Measurements from ENCODE around the gene DCLK2.

DCLK2 gene

GRCh38 chr4:150262611-150263010, 184.4 kb downstream of the DCLK2 start:
- no peak overlapping the region for H2BK15ac ChIP-seq (replicated peaks; ENCODE audit: low read depth)
- H3K36me3 ChIP-seq (ENCODE audit: control insufficient read depth, insufficient read depth, low read length): no peaks in the 10 kb centered on the region
- no peak overlapping the region for H2BK5ac ChIP-seq (ENCODE audit: low read length)
- H4K5ac ChIP-seq (ENCODE audit: low read length): no peak overlapping the region
- no peaks in the 10 kb centered on the region for H3K79me2 ChIP-seq (ENCODE audit: control insufficient read depth, insufficient read depth, low read length)
- H2AK5ac ChIP-seq (ENCODE audit: low read length): no peak overlapping the region
- no peak overlapping the region for H3K4me3 ChIP-seq (ENCODE audit: low read length)
- H4K8ac ChIP-seq (ENCODE audit: low read depth, low read length): no peak overlapping the region
- no peak overlapping the region for H3K18ac ChIP-seq (ENCODE audit: low read length)
- no peaks in the 10 kb centered on the region for H3K79me1 ChIP-seq (ENCODE audit: low read length)
- no peak overlapping the region for H3K23ac ChIP-seq (ENCODE audit: low read length)
- no peak overlapping the region for H3K4me2 ChIP-seq (ENCODE audit: low read length)
- no peak overlapping the region for H2BK120ac ChIP-seq (ENCODE audit: low read depth, low read length)
- no peak overlapping the region for H3K9ac ChIP-seq (ENCODE audit: low read length)
- no peak overlapping the region for H3K27ac ChIP-seq (ENCODE audit: low read depth, low read length)
- no peak overlapping the region for H3K4ac ChIP-seq (ENCODE audit: low read depth, low read length)
- H3K27me3 ChIP-seq (ENCODE audit: insufficient read depth, low read length, poor library complexity): no peaks in the 10 kb centered on the region
- H3K56ac ChIP-seq (ENCODE audit: low read length): no peak overlapping the region
- DNase-seq: no peak
- H3K4me1 ChIP-seq (ENCODE audit: control insufficient read depth, low read depth, low read length): no peaks in the 10 kb centered on the region
- WGBS (ENCODE audit: extremely low coverage, insufficient coverage, low lambda C conversion rate): no CpG with 5 or more reads among the region's 6 CpGs

- Histone ChIP-seq H3K56ac (ENCODE audit: low read length) (no peak overlapping the region), H2AK5ac (ENCODE audit: low read length) (no peak overlapping the region), H3K4ac (ENCODE audit: low read depth, low read length) (no peak overlapping the region), H3K27me3 (ENCODE audit: insufficient read depth, low read length, poor library complexity) (no peaks in the 10 kb centered on the region), H2BK5ac (ENCODE audit: low read length) (no peak overlapping the region), H3K27ac (ENCODE audit: low read depth, low read length) (no peak overlapping the region), H2BK120ac (ENCODE audit: low read depth, low read length) (no peak overlapping the region), H2BK15ac (replicated peaks; ENCODE audit: low read depth) (no peak overlapping the region), H3K4me2 (ENCODE audit: low read length) (no peak overlapping the region), H3K18ac (ENCODE audit: low read length) (no peak overlapping the region), H3K79me2 (ENCODE audit: control insufficient read depth, insufficient read depth, low read length) (no peaks in the 10 kb centered on the region), H3K9ac (ENCODE audit: low read length) (no peak overlapping the region), H4K5ac (ENCODE audit: low read length) (no peak overlapping the region), H3K36me3 (ENCODE audit: control insufficient read depth, insufficient read depth, low read length) (no peaks in the 10 kb centered on the region), H3K79me1 (ENCODE audit: low read length) (no peaks in the 10 kb centered on the region), H3K23ac (ENCODE audit: low read length) (no peak overlapping the region), H4K8ac (ENCODE audit: low read depth, low read length) (no peak overlapping the region), H3K4me1 (ENCODE audit: control insufficient read depth, low read depth, low read length) (no peaks in the 10 kb centered on the region), H3K4me3 (ENCODE audit: low read length) (no peak overlapping the region)
- WGBS (ENCODE audit: extremely low coverage, insufficient coverage, low lambda C conversion rate): no CpG with 5 or more reads among the region's 6 CpGs
- no peak for DNase-seq
Observed at GRCh38 chr4:150264595-150265161, 186.4 kb downstream of the DCLK2 start.

GRCh38 chr4:150265806-150266205, 187.6 kb downstream of the DCLK2 start:
- H2BK15ac ChIP-seq (replicated peaks; ENCODE audit: low read depth): no peak overlapping the region
- no peak overlapping the region for H3K4me3 ChIP-seq (ENCODE audit: low read length)
- no peak overlapping the region for H3K4ac ChIP-seq (ENCODE audit: low read depth, low read length)
- H3K27ac ChIP-seq (ENCODE audit: low read depth, low read length): no peak overlapping the region
- no peaks in the 10 kb centered on the region for H3K79me2 ChIP-seq (ENCODE audit: control insufficient read depth, insufficient read depth, low read length)
- H4K8ac ChIP-seq (ENCODE audit: low read depth, low read length): no peak overlapping the region
- no peaks in the 10 kb centered on the region for H3K79me1 ChIP-seq (ENCODE audit: low read length)
- no peak for DNase-seq
- no peaks in the 10 kb centered on the region for H3K36me3 ChIP-seq (ENCODE audit: control insufficient read depth, insufficient read depth, low read length)
- no peak overlapping the region for H2BK5ac ChIP-seq (ENCODE audit: low read length)
- H3K4me2 ChIP-seq (ENCODE audit: low read length): no peak overlapping the region
- H2BK120ac ChIP-seq (ENCODE audit: low read depth, low read length): no peak overlapping the region
- no peak overlapping the region for H3K23ac ChIP-seq (ENCODE audit: low read length)
- H3K9ac ChIP-seq (ENCODE audit: low read length): no peak overlapping the region
- H4K5ac ChIP-seq (ENCODE audit: low read length): no peak overlapping the region
- no peak overlapping the region for H3K56ac ChIP-seq (ENCODE audit: low read length)
- H3K27me3 ChIP-seq (ENCODE audit: insufficient read depth, low read length, poor library complexity): no peaks in the 10 kb centered on the region
- H3K18ac ChIP-seq (ENCODE audit: low read length): no peak overlapping the region
- H2AK5ac ChIP-seq (ENCODE audit: low read length): no peak overlapping the region
- no CpG with 5 or more reads among the region's 1 CpG for WGBS (ENCODE audit: extremely low coverage, insufficient coverage, low lambda C conversion rate)
- no peaks in the 10 kb centered on the region for H3K4me1 ChIP-seq (ENCODE audit: control insufficient read depth, low read depth, low read length)

- no peak overlapping the region for H3K23ac ChIP-seq (ENCODE audit: low read length)
- H3K56ac ChIP-seq (ENCODE audit: low read length): no peak overlapping the region
- H2BK15ac ChIP-seq (replicated peaks; ENCODE audit: low read depth): no peak overlapping the region
- H3K79me1 ChIP-seq (ENCODE audit: low read length): no peaks in the 10 kb centered on the region
- WGBS (ENCODE audit: extremely low coverage, insufficient coverage, low lambda C conversion rate): no CpG with 5 or more reads among the region's 1 CpG
- H3K79me2 ChIP-seq (ENCODE audit: control insufficient read depth, insufficient read depth, low read length): no peaks in the 10 kb centered on the region
- no peaks in the 10 kb centered on the region for H3K27me3 ChIP-seq (ENCODE audit: insufficient read depth, low read length, poor library complexity)
- no peak overlapping the region for H2BK120ac ChIP-seq (ENCODE audit: low read depth, low read length)
- no peak for DNase-seq
- H3K18ac ChIP-seq (ENCODE audit: low read length): no peak overlapping the region
- no peaks in the 10 kb centered on the region for H3K36me3 ChIP-seq (ENCODE audit: control insufficient read depth, insufficient read depth, low read length)
- H3K4me3 ChIP-seq (ENCODE audit: low read length): no peak overlapping the region
- H3K4me1 ChIP-seq (ENCODE audit: control insufficient read depth, low read depth, low read length): no peaks in the 10 kb centered on the region
- no peak overlapping the region for H2BK5ac ChIP-seq (ENCODE audit: low read length)
- H3K4me2 ChIP-seq (ENCODE audit: low read length): no peak overlapping the region
- no peak overlapping the region for H3K27ac ChIP-seq (ENCODE audit: low read depth, low read length)
- no peak overlapping the region for H4K8ac ChIP-seq (ENCODE audit: low read depth, low read length)
- H4K5ac ChIP-seq (ENCODE audit: low read length): no peak overlapping the region
- H3K9ac ChIP-seq (ENCODE audit: low read length): no peak overlapping the region
- H3K4ac ChIP-seq (ENCODE audit: low read depth, low read length): no peak overlapping the region
- H2AK5ac ChIP-seq (ENCODE audit: low read length): no peak overlapping the region
Observed at GRCh38 chr4:150268444-150268843, 190.2 kb downstream of the DCLK2 start.

- Histone ChIP-seq H3K27me3 (ENCODE audit: insufficient read depth, low read length, poor library complexity) (no peaks in the 10 kb centered on the region), H3K4me1 (ENCODE audit: control insufficient read depth, low read depth, low read length) (no peaks in the 10 kb centered on the region), H3K9ac (ENCODE audit: low read length) (no peak overlapping the region), H3K4me3 (ENCODE audit: low read length) (no peak overlapping the region), H3K79me2 (ENCODE audit: control insufficient read depth, insufficient read depth, low read length) (no peaks in the 10 kb centered on the region), H2BK5ac (ENCODE audit: low read length) (no peak overlapping the region), H2BK120ac (ENCODE audit: low read depth, low read length) (no peak overlapping the region), H4K5ac (ENCODE audit: low read length) (no peak overlapping the region), H2AK5ac (ENCODE audit: low read length) (no peak overlapping the region), H3K36me3 (ENCODE audit: control insufficient read depth, insufficient read depth, low read length) (no peaks in the 10 kb centered on the region), H4K8ac (ENCODE audit: low read depth, low read length) (no peak overlapping the region), H3K4me2 (ENCODE audit: low read length) (no peak overlapping the region), H3K56ac (ENCODE audit: low read length) (no peak overlapping the region), H3K23ac (ENCODE audit: low read length) (no peak overlapping the region), H3K4ac (ENCODE audit: low read depth, low read length) (no peak overlapping the region), H3K18ac (ENCODE audit: low read length) (no peak overlapping the region), H3K27ac (ENCODE audit: low read depth, low read length) (no peak overlapping the region), H3K79me1 (ENCODE audit: low read length) (no peaks in the 10 kb centered on the region), H2BK15ac (replicated peaks; ENCODE audit: low read depth) (no peak overlapping the region)
- no peak for DNase-seq
- no CpG with 5 or more reads among the region's 2 CpGs for WGBS (ENCODE audit: extremely low coverage, insufficient coverage, low lambda C conversion rate)
Observed at GRCh38 chr4:150278206-150278605, 200.0 kb downstream of the DCLK2 start.
